Common myeloid progenitor, CD34-positive (primary cell): ENCODE measurements around the gene PLXNA3.

Source experiments
- CTCF ChIA-PET: fragments of 350-600 bp; sonication (Branson Sonifier 250); formaldehyde crosslinking; loops from one replicate; lab custom pipeline; 2021; ENCODE audit warnings: antibody characterized with exemption; lab: Charles Lee
- POLR2A ChIA-PET: fragments of 350-600 bp; sonication (Branson Sonifier 250); formaldehyde crosslinking; loops from one replicate; lab custom pipeline; 2021; ENCODE audit warnings: antibody characterized with exemption; lab: Charles Lee
- DNase-seq, 3 donors: peaks; one replicate each; pipeline versions ENCODE4 v3.0.0 to v3.0.0-alpha.2; 2013
- H3K27ac ChIP-seq, 2 experiments: 1 replicate in 1 of 2; 2 replicates in 1 of 2; pipeline ENCODE4 v1.7.0; 2013; ENCODE audit warnings: inconsistent platforms in 2 of 2, low read length in 2 of 2, mild to moderate bottlenecking in 2 of 2, low read depth in 1 of 2, moderate library complexity in 1 of 2; ENCODE audit not compliant: severe bottlenecking in 2 of 2, insufficient read depth in 1 of 2, poor library complexity in 1 of 2
- H3K27me3 ChIP-seq, 5 experiments: replicated peaks in 2 of 5; 1 replicate in 3 of 5; 2 replicates in 2 of 5; pipeline versions ENCODE4 v1.6.1 to v1.7.0; 2013; ENCODE audit warnings: low read length in 4 of 5, mild to moderate bottlenecking in 2 of 5, moderate library complexity in 2 of 5, inconsistent platforms in 1 of 5; ENCODE audit not compliant: insufficient read depth in 5 of 5, control insufficient read depth in 4 of 5
- H3K36me3 ChIP-seq, 4 experiments: 1 replicate in 2 of 4; 2 replicates in 2 of 4; pipeline versions ENCODE4 v1.6.1 to v1.7.0; 2013; ENCODE audit warnings: low read length in 3 of 4, control low read depth in 1 of 4, mild to moderate bottlenecking in 1 of 4; ENCODE audit not compliant: control insufficient read depth in 4 of 4, insufficient read depth in 4 of 4
- H3K4me1 ChIP-seq, 4 experiments: 1 replicate in 3 of 4; 2 replicates in 1 of 4; pipeline versions ENCODE4 v1.6.1 to v1.7.1; 2013; ENCODE audit warnings: low read length in 3 of 4, mild to moderate bottlenecking in 3 of 4, control low read depth in 1 of 4, inconsistent platforms in 1 of 4, moderate library complexity in 1 of 4; ENCODE audit not compliant: control insufficient read depth in 4 of 4, insufficient read depth in 4 of 4; ENCODE audit errors: control extremely low read depth in 1 of 4
- H3K4me3 ChIP-seq, 7 experiments: 1 replicate in 4 of 7; 2 replicates in 3 of 7; pipeline versions ENCODE4 v1.5.1 to v1.7.0; 2013; ENCODE audit warnings: mild to moderate bottlenecking in 7 of 7, low read length in 6 of 7, moderate library complexity in 6 of 7, inconsistent platforms in 2 of 7, low read depth in 2 of 7, control low read depth in 1 of 7; ENCODE audit not compliant: insufficient read depth in 4 of 7, control insufficient read depth in 1 of 7; ENCODE audit errors: extremely low read depth in 1 of 7
- H3K9me3 ChIP-seq, 5 experiments: 1 replicate in 4 of 5; 2 replicates in 1 of 5; pipeline versions ENCODE4 v1.6.1 to v1.7.1; 2013; ENCODE audit warnings: low read length in 4 of 5, mild to moderate bottlenecking in 2 of 5, inconsistent platforms in 1 of 5, low read depth in 1 of 5, moderate library complexity in 1 of 5; ENCODE audit not compliant: control insufficient read depth in 4 of 5, insufficient read depth in 2 of 5; ENCODE audit errors: control extremely low read depth in 1 of 5
- WGBS: methylation state at CpG from one replicate; pipeline ENCODE4 v1.1.5; 2013; ENCODE audit not compliant: insufficient coverage; 5-methylcytosine and 5-hydroxymethylcytosine counted together

The PLXNA3 gene

GRCh38 chrX:154434394-154435168 is 23.5 kb upstream of the PLXNA3 start:
- Histone ChIP-seq H3K4me1 (peaks cover 0 to 40% (median 29%) of the 10 kb centered on the region in 4 experiments), H3K27ac (no peak overlapping the region), H3K4me3 (no peak overlapping the region), H3K9me3 (peaks cover 0 to 9% (median 0%) of the 10 kb centered on the region in 5 experiments), H3K27me3 (peaks cover 0 to 4% (median 0%) of the 10 kb centered on the region in 5 experiments), H3K36me3 (peaks cover 8 to 46% (median 28%) of the 10 kb centered on the region in 4 experiments)
- WGBS: 87% methylated on average over 3 of the region's 7 CpGs
- ChIA-PET POLR2A (interaction anchor here (0.7 kb wide), 1 partner anchor 23 kb away, joined by 3 read pairs; no protein-coding TSS in a partner anchor), CTCF (interaction anchor here (1.5 kb wide), 1 partner anchor 11 kb away, joined by 3 read pairs; no protein-coding TSS in a partner anchor)
- DNase-seq: no peak

- ChIA-PET POLR2A (interaction anchor here (0.7 kb wide), 1 partner anchor 23 kb away, joined by 3 read pairs; no protein-coding TSS in a partner anchor), CTCF (interaction anchor here (1.5 kb wide), 1 partner anchor 10 kb away, joined by 3 read pairs; no protein-coding TSS in a partner anchor)
- Histone ChIP-seq H3K36me3 (peaks cover 8 to 50% (median 29%) of the 10 kb centered on the region in 4 experiments), H3K27me3 (peaks cover 0 to 4% (median 0%) of the 10 kb centered on the region in 5 experiments), H3K4me1 (peaks cover 0 to 33% (median 24%) of the 10 kb centered on the region in 4 experiments), H3K27ac (no peak overlapping the region), H3K4me3 (no peak overlapping the region), H3K9me3 (peaks cover 0 to 9% (median 0%) of the 10 kb centered on the region in 5 experiments)
- no peak for DNase-seq
- WGBS: 98% methylated on average over 15 of the region's 19 CpGs
Observed at GRCh38 chrX:154435171-154435733, 22.8 kb upstream of the PLXNA3 start.

GRCh38 chrX:154436374-154436982 is 21.6 kb upstream of the PLXNA3 start:
- Histone ChIP-seq H3K4me1 (peaks cover 0 to 21% (median 11%) of the 10 kb centered on the region in 4 experiments), H3K27ac (no peak overlapping the region), H3K27me3 (peaks cover 0 to 3% (median 0%) of the 10 kb centered on the region in 5 experiments), H3K36me3 (peaks cover 8 to 57% (median 36%) of the 10 kb centered on the region in 4 experiments), H3K9me3 (peaks cover 0 to 9% (median 0%) of the 10 kb centered on the region in 5 experiments), H3K4me3 (peak overlapping the region in 6 of 7 experiments; percentile 15 to 80 (median 62))
- peak; percentile 39 to 74 (median 67) for DNase-seq
- POLR2A ChIA-PET: no interaction called here
- 39% methylated on average over 30 of the region's 78 CpGs for WGBS
- CTCF ChIA-PET: no interaction called here

- no peak within 1 kb of the TSS for H3K27ac ChIP-seq
- peaks cover 0 to 2% (median 0%) of the 10 kb centered on the region in 5 experiments for H3K27me3 ChIP-seq
- ChIA-PET CTCF (no interaction called here), POLR2A (no interaction called here)
- H3K4me1 ChIP-seq: peaks cover 0 to 16% (median 6%) of the 10 kb centered on the region in 4 experiments
- 35% methylated on average over 55 of the region's 93 CpGs for WGBS
- peaks cover 8 to 57% (median 36%) of the 10 kb centered on the region in 4 experiments for H3K36me3 ChIP-seq
- DNase-seq: peak; percentile 27 to 67 (median 45)
- H3K4me3 ChIP-seq: peak within 1 kb of the TSS; percentile 46 to 80 (median 70)
- H3K9me3 ChIP-seq: peaks cover 0 to 9% (median 0%) of the 10 kb centered on the region in 5 experiments
Observed at GRCh38 chrX:154436983-154437752, 20.9 kb upstream of the PLXNA3 start, which contains the start of gene GDI1. TSS of gene GDI1 (plus strand) at chrX:154437154. CDS start at chrX:154437255, 101 bp downstream.

- DNase-seq: no peak
- peak overlapping the region in 5 of 7 experiments; percentile 54 to 80 (median 70) for H3K4me3 ChIP-seq
- WGBS: 86% methylated on average over 20 of the region's 28 CpGs
- H3K27ac ChIP-seq: no peak overlapping the region
- CTCF ChIA-PET: no interaction called here
- POLR2A ChIA-PET: no interaction called here
- H3K27me3 ChIP-seq: peaks cover 0 to 2% (median 0%) of the 10 kb centered on the region in 5 experiments
- H3K36me3 ChIP-seq: peaks cover 9 to 55% (median 32%) of the 10 kb centered on the region in 4 experiments
- peaks cover 0 to 9% (median 0%) of the 10 kb centered on the region in 5 experiments for H3K9me3 ChIP-seq
- H3K4me1 ChIP-seq: peaks cover 0 to 17% (median 5%) of the 10 kb centered on the region in 4 experiments
Observed at GRCh38 chrX:154437971-154438893, 19.8 kb upstream of the PLXNA3 start.
